ENCODE data around the gene COL1A2.
A peak's percentile ranks its signal among the peaks of the same experiment; 100 is the strongest.

Gene COL1A2

DNA sequence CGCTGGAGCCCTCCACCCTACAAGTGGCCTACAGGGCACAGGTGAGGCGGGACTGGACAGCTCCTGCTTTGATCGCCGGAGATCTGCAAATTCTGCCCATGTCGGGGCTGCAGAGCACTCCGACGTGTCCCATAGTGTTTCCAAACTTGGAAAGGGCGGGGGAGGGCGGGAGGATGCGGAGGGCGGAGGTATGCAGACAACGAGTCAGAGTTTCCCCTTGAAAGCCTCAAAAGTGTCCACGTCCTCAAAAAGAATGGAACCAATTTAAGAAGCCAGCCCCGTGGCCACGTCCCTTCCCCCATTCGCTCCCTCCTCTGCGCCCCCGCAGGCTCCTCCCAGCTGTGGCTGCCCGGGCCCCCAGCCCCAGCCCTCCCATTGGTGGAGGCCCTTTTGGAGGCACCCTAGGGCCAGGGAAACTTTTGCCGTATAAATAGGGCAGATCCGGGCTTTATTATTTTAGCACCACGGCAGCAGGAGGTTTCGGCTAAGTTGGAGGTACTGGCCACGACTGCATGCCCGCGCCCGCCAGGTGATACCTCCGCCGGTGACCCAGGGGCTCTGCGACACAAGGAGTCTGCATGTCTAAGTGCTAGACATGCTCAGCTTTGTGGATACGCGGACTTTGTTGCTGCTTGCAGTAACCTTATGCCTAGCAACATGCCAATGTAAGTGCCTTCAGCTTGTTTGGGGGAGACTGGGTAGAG is at the start of gene COL1A2:
COL1A2 (plus strand) TSS at position 459 of the 704 bp plus-strand sequence; CDS start at position 596, 137 bp downstream.
- no peak for DNase-seq

DNA sequence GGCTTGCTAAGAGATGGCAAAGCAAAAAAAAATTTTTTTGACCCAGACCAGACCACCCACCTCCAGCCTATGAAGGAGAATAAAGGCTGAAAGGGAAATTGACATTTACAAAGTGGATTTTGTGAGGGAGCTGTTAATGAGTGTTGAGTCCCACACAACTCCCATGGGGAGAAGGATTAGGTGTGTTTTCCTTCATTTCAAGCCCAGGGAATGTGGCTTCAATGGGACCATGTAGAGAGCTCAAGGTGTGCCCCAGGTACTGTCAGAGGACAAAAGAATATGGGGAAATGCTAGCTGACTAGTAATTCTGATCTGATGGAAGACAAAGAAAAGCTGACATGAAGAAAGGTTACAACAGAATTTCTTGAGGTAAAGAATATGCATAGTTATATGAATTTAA is 48.8 kb upstream of the COL1A2 start:
- DNase-seq = no peak

- no peak for DNase-seq
Observed at GRCh38 chr7:94348142-94348541, 46.6 kb upstream of the COL1A2 start.

- no peak for DNase-seq
Observed at GRCh38 chr7:94350734-94351133, 44.0 kb upstream of the COL1A2 start.

- no peak for DNase-seq
Observed at GRCh38 chr7:94351703-94352102, 43.0 kb upstream of the COL1A2 start.

GRCh38 chr7:94352887-94353286 is 41.8 kb upstream of the COL1A2 start:
- DNase-seq = no peak

- DNase-seq = no peak
Observed at GRCh38 chr7:94354953-94355352, 39.7 kb upstream of the COL1A2 start.

DNA sequence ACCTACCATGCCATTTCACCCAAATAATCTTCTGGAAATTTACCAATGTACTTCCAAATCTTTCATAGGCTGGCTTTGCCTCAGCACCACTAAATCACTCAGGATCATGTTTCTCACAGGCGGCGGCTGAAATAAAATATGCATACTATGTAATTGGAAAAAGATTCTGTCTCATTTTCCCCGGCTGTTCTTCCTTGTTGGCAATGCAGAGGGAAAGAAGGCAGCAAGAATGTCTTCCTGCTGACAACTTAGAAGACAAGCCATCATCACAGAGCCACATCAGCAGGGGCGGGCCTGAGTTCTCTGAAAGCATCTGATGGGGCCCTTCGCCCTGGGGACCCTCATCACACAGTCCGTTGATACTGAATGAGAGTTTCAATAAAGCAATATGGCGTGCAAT is 39.2 kb upstream of the COL1A2 start:
- DNase-seq = no peak

- DNase-seq = no peak
Observed at GRCh38 chr7:94357076-94357475, 37.6 kb upstream of the COL1A2 start.

GRCh38 chr7:94360926-94361325 is 33.8 kb upstream of the COL1A2 start:
- DNase-seq = no peak

- no peak for DNase-seq
Observed at GRCh38 chr7:94362276-94362675, 32.4 kb upstream of the COL1A2 start.

DNA sequence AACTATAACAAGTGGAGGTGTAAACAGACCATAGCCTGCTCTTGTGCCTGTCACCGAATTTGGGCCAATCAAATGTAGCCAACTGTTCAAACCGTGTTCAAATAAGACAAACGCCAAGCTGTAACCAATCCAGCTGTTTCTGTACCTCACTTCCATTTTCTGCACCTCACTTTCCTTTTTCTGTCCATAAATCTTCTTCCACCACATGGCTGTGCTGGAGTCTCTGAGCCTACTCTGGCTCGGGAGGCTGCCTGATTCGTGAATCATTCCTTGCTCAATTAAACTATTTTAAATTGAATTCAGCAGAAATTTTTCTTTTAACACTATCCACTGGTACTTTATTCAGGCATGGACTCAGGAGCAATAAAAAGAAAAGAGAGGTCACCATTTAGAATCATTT is 29.9 kb upstream of the COL1A2 start:
- DNase-seq = no peak

- DNase-seq = no peak
Observed at GRCh38 chr7:94366163-94366562, 28.5 kb upstream of the COL1A2 start.

DNA sequence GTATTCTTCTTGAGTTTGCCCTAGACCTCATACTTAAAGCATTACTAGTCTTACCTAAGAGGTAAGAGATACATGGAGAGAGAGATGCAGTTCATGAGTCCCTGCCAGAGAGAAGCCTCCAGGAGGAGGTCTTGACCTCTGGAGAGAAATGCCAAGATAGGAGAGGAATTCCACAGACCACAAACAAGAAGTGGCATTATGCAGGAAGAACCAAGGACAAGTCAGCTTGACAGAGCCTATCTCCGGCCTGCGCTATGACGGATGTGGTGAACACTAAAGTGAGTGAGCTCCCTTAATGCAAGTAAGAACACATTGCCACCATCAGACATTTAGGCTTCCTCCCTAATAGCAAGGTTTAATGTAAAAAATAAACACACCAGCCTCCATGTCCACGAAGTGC is 27.9 kb upstream of the COL1A2 start:
- no peak for DNase-seq

DNA sequence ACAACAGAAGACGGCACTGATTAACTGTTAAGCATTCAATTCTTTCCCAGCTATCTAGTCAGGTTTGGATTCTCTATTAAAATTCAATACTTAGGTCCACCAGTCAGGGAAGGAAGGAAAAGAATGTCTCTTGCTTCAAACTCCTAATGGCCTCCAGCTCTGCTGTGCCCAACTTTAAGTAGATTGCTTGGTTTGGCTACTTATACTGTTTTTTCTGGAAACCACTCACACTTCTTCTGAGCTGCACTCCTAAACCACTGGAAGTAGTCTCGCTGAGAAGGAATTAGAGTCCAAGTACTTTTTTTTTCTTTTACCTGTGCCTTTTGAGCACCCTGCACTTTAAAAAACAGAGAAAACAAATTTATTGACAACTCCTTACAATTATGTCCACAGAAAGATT is 26.7 kb upstream of the COL1A2 start:
- peak; percentile 23 for DNase-seq

DNA sequence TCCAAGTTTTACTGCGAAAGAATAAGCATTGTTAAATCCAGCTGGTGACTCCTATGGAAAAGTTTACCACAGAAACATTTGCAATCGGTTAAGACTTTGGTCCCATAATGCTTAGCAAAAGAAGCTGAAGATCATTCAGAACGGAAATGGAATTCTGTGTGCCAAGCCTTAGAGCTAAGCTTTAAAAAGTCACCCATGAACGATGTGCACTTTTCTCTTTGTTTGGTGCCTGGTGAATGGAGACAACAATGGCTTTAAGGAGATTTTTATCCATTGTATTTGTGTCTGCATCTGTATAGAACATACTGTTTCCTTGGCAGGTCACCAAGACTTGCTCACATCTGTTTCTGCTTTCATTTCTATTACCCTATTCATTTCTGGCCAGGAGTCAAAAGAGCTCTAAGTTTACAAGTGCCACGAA is 26.3 kb upstream of the COL1A2 start:
- DNase-seq = peak; percentile 68

DNA sequence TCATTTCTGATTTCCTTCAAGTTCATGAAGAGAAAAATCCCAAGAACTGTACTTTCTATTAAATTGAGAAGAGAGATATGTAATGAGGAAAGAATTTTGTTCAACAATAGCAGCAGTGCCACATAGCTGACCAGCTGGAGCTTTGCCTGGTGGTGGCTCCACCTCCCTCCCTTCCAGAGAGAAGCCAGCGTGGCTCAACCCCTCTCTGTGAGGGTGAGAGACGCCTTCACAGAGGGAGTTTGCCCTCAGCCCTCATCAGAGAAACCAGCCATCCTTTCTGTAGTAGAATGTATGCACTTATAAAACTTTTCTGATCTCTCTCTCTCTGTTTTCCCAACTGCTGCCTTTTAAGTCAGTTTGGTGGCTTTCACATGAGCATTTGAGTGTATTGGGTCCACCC is 20.5 kb upstream of the COL1A2 start:
- no peak for DNase-seq

DNA sequence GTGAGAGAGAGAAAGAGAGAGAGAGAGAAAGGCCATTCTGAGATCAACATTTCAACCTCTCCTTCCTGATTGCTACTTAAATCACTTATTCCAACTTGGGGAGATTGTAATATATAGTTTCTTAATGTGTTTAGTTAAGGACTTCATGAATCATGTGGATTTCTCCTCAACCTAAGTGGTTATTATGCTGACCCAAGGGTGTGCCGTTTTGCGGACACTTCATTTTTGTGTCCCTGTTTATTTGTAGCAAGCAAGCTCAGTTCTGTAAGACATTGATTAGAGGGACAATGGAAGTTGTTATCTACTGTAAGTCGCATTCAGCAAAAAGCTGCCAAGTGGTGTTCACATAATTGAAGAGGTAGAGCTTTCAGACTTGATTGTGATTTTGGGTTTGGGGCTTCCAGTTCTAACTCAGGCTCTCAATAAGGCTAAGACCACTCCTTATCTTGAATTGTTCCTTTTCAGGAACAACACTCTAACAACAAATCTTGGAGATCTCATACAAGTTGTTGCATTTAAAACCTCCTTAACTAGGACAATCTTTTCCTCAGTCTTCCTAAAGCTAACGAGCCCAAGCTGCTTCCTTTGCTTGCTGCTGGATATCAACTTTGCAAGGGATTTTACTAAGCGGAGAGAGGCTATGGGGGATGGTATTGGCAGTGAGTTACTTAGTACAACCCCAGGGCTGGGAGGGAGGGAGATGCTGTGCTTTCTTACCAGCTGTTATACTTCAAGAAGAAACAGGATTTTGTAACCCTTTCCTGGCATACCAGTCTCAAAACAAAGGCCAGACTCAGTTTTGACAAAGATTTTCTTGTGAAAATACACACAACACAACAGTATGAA is 19.8 kb upstream of the COL1A2 start:
- DNase-seq = no peak

DNA sequence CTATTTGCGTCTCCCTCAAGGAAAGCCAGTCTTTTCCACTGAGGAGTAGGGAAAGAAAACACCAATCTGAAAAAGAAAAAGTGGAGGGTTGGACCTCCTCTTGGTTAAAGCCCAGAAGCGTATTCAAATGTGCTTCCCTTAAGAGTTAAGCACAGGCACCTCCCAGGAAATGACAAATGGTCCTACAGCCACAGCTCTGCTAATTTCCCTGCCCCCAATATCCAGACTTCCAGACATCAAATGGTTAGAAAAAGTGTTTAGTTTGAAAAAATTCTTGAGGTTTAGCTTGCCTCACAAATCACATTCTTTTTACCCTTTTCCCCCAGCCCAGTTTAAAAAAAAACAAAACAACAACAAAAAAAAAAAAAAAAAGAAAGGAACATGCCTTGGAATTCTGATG is 19.0 kb upstream of the COL1A2 start:
- DNase-seq = no peak

GRCh38 chr7:94376281-94376680 is 18.4 kb upstream of the COL1A2 start:
- no peak for DNase-seq

- DNase-seq = no peak
Observed at GRCh38 chr7:94378356-94378755, 16.3 kb upstream of the COL1A2 start.

DNA sequence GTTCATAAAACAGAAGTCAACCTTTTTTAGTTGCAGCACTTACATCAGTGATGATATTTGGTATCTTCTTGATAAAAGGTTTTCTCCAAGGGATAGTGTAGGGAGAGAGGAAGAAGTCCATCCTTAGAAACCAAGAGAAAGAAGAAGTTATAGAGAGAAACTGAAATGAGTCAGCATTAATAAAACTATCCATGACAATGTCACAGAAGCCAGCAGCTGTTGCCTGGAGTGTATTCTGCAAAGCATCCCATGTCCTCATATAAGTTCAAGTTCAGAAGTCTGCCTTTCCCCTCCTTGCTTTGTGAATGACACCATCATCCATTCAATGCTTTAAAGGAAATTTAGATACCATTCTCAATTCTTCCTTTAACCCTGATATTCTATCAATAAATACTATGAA is 14.4 kb upstream of the COL1A2 start:
- DNase-seq = no peak

GRCh38 chr7:94382132-94382531 is 12.6 kb upstream of the COL1A2 start:
- no peak for DNase-seq

DNA sequence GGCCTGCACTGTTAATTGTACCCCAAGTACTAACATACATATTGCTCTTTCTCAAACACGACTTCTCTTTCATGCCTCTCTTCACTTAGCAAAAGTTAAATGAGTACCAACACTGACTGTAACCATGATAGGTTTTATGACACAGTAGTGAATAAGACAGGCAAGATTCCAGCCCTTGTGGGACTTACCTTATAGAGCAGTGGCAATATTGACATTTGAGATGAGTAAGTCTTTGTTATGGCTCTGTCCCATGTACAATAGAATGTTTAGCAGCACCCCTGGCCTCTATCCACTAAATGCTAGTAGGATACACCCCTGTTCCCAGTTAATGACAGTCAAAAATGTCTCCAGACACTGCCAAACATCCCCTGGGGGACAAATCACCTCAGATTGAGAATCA is 11.9 kb upstream of the COL1A2 start:
- DNase-seq = no peak

DNA sequence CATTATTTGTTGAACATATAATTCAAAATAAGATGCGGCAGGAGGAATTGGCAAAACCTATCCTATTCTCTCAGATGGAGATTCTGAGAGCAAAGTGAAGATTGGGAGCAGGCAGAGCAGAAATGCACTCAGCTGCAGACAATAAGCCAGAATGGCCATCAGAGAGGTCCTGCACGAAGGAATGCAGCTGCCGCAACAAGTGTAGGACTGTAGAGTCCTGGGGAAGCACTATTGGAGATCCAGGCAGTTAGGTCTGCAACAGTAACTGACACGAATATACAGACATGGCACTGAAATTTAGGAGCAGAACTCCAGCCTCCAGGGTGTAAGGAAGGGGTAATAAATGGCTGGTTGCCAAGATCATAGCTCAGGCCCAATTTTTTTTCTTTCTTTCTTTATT is 10.4 kb upstream of the COL1A2 start:
- DNase-seq = no peak

Data from DMS79 treated with DMSO at 0.1 percent for 48 hours (cell line).